Measurements from ENCODE around the gene AGBL4.

The AGBL4 gene

GRCh38 chr1:49185450-49185980, 838.2 kb downstream of the AGBL4 start:
- no peak for DNase-seq (ENCODE audit: low read depth)

GRCh38 chr1:49183489-49183888, 840.3 kb downstream of the AGBL4 start:
- DNase-seq (ENCODE audit: low read depth) = no peak

GRCh38 chr1:49181033-49181432, 842.7 kb downstream of the AGBL4 start:
- DNase-seq (ENCODE audit: low read depth) = no peak

GRCh38 chr1:49171941-49172593, 851.7 kb downstream of the AGBL4 start:
- no peak for DNase-seq (ENCODE audit: low read depth)

GRCh38 chr1:49166031-49166430, 857.7 kb downstream of the AGBL4 start:
- DNase-seq (ENCODE audit: low read depth) = no peak

GRCh38 chr1:49163031-49163430, 860.7 kb downstream of the AGBL4 start:
- no peak for DNase-seq (ENCODE audit: low read depth)

- no peak for DNase-seq (ENCODE audit: low read depth)
Measured at GRCh38 chr1:49160677-49161076, 863.1 kb downstream of the AGBL4 start.

GRCh38 chr1:49136738-49137251, 887.0 kb downstream of the AGBL4 start:
- DNase-seq (ENCODE audit: low read depth) = no peak

GRCh38 chr1:49125746-49126145, 898.0 kb downstream of the AGBL4 start:
- DNase-seq (ENCODE audit: low read depth) = no peak

GRCh38 chr1:49111931-49112330, 911.8 kb downstream of the AGBL4 start:
- no peak for DNase-seq (ENCODE audit: low read depth)

- DNase-seq (ENCODE audit: low read depth) = no peak
Measured at GRCh38 chr1:49106445-49106844, 917.3 kb downstream of the AGBL4 start.

GRCh38 chr1:49104575-49104974, 919.2 kb downstream of the AGBL4 start:
- DNase-seq (ENCODE audit: low read depth) = no peak

- no peak for DNase-seq (ENCODE audit: low read depth)
Measured at GRCh38 chr1:49102752-49103151, 921.0 kb downstream of the AGBL4 start.

GRCh38 chr1:49098866-49099265, 924.9 kb downstream of the AGBL4 start:
- DNase-seq (ENCODE audit: low read depth) = no peak

- DNase-seq (ENCODE audit: low read depth) = no peak
Measured at GRCh38 chr1:49086327-49086726, 937.4 kb downstream of the AGBL4 start.

- DNase-seq (ENCODE audit: low read depth) = no peak
Measured at GRCh38 chr1:49085079-49085478, 938.7 kb downstream of the AGBL4 start.

- DNase-seq (ENCODE audit: low read depth) = no peak
Measured at GRCh38 chr1:49060766-49061165, 963.0 kb downstream of the AGBL4 start.

- no peak for DNase-seq (ENCODE audit: low read depth)
Measured at GRCh38 chr1:49059087-49059486, 964.7 kb downstream of the AGBL4 start.

GRCh38 chr1:49052102-49052501, 971.7 kb downstream of the AGBL4 start:
- DNase-seq (ENCODE audit: low read depth) = no peak

GRCh38 chr1:49051647-49052046, 972.1 kb downstream of the AGBL4 start:
- no peak for DNase-seq (ENCODE audit: low read depth)

- no peak for DNase-seq (ENCODE audit: low read depth)
Measured at GRCh38 chr1:49050041-49050440, 973.7 kb downstream of the AGBL4 start.

GRCh38 chr1:49048188-49048587, 975.6 kb downstream of the AGBL4 start:
- no peak for DNase-seq (ENCODE audit: low read depth)

GRCh38 chr1:49046305-49046704, 977.4 kb downstream of the AGBL4 start:
- DNase-seq (ENCODE audit: low read depth) = no peak

- DNase-seq (ENCODE audit: low read depth) = no peak
Measured at GRCh38 chr1:49045371-49045770, 978.4 kb downstream of the AGBL4 start.
